GM12874 (cell line): ENCODE measurements around the gene CAMTA1.

ENCODE experiments used
- TF ChIP-seq, protein P1 (sequence below): IDR thresholded peaks from 2 replicates; pipeline ENCODE4 v1.5.1; 2011; ENCODE audit warnings: low read depth, mild to moderate bottlenecking, control low read depth, low read length, moderate library complexity; ENCODE audit not compliant: insufficient read depth

Gene CAMTA1

GRCh38 chr1:6948861-6949260 lies 163.6 kb downstream of the CAMTA1 start:
- TF ChIP-seq, protein P1, sequence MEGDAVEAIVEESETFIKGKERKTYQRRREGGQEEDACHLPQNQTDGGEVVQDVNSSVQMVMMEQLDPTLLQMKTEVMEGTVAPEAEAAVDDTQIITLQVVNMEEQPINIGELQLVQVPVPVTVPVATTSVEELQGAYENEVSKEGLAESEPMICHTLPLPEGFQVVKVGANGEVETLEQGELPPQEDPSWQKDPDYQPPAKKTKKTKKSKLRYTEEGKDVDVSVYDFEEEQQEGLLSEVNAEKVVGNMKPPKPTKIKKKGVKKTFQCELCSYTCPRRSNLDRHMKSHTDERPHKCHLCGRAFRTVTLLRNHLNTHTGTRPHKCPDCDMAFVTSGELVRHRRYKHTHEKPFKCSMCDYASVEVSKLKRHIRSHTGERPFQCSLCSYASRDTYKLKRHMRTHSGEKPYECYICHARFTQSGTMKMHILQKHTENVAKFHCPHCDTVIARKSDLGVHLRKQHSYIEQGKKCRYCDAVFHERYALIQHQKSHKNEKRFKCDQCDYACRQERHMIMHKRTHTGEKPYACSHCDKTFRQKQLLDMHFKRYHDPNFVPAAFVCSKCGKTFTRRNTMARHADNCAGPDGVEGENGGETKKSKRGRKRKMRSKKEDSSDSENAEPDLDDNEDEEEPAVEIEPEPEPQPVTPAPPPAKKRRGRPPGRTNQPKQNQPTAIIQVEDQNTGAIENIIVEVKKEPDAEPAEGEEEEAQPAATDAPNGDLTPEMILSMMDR = no peak

DNA sequence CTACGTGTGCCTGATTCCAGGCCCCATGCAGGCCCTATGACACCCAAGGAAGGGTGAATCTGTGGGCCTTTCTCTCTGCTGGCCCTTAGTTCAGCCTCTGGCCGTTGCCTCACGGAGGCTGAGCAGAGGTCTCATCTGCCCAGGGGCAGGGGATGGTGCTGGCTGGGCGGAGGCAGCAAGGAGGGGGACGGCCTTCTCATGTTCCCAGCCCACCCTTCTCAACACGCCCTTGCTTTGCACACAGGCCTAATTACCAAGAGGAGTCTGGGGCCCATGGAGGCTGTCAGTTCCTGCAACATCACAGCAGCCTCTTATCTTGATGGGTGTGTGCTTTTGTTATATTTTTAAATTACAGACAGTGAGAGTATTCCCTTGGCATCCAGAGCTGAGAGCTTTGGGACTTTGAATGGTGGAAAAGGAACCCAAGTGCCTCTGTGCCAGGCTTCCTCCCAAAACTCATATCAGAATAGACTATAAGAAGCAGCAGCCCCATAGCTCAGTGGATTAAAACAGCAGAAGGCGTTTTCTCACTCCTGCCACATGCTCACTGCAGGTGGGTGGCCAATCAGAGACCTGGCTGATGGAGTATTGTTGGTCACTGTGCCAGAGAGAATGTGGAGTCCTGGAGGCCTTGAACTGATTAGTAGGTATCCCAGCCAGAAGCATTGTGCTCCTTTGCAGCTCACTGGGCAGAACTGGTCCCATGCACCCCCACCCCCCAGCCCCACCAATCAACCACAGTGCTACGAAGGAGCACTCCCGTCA lies 164.9 kb downstream of the CAMTA1 start:
- TF ChIP-seq, protein P1 = no peak

DNA sequence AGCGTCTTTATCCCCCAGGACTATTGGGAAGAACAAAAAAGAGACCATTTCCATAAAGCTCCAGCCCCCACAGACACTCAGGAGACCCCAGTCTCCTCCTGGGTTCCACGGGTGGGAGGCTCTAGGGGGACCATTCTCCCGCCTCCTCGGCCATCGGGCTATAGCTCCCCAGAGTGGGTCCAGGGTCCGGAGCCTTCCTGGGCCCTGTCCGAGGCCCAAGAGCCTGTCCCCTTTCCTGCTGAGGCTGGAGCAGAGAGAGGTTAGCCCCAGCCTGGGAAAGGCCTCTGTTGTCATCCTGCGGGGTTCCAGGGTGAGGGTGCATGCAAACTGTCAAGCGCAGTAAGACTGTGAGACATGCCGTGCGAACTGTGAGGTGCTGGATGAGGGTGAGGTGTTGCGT lies 166.3 kb downstream of the CAMTA1 start:
- TF ChIP-seq, protein P1 = no peak

DNA sequence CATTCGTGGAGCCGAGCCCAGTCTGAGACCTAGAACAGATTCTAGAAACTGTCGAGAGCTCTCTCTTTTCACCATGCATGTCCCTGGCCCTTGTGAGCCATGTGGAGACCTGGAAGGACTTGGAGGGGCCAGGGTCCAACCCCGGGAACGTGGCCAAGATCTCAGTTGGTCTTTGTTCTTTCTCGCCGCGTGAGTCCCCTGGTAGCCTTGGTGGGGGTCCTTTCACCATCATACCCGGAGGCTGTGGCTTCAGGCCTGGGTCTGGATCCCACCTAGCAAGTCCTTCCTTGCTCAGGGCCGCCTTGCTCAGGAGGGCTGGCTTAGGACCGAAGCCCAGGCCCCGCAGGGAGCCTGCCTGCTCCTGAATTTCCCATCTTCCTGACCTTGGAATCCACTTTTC lies 168.0 kb downstream of the CAMTA1 start:
- TF ChIP-seq, protein P1 = no peak

DNA sequence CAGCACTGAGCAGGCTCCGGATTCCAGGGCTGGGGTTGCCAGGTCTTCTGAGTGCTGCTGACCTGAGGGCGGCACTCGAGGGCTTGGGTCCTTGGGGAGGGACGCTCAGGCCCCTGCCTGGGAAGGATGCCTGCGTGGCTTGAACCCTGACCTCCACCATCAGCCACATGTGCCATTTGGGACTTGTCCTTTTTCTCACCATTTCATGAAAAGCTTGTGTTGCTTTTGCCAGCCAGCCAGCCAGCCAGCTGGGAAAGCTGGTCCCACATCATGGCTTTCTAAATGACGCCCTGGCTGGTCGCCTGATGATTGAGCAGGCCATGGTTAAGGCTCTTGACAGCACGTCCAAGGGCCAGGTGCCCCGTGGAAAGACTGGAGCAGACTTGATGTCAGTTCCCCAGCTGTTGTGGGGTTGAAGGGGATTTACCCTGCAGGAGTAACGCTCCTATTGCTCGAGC lies 168.7 kb downstream of the CAMTA1 start:
- TF ChIP-seq, protein P1 = no peak

DNA sequence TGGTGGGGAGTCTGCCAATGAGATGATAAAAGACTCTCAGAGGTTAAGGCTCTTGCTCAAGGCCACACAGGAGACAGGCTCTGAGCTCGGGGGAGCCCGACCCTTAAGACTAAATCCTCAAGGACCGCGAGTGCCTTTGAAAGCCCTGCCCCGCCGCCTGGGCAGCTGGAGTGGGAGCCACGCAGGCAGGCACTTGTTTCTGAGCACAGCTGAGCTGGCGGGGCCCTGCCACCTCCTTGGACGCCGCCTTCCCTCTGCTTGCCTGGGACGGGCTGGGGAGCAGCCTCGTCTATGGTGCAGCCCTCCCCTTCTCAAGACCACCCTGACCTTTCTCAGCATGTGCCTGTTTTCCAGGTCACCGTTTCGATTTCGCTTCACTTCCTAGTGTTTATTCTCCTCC lies 169.3 kb downstream of the CAMTA1 start:
- TF ChIP-seq, protein P1 = no peak

DNA sequence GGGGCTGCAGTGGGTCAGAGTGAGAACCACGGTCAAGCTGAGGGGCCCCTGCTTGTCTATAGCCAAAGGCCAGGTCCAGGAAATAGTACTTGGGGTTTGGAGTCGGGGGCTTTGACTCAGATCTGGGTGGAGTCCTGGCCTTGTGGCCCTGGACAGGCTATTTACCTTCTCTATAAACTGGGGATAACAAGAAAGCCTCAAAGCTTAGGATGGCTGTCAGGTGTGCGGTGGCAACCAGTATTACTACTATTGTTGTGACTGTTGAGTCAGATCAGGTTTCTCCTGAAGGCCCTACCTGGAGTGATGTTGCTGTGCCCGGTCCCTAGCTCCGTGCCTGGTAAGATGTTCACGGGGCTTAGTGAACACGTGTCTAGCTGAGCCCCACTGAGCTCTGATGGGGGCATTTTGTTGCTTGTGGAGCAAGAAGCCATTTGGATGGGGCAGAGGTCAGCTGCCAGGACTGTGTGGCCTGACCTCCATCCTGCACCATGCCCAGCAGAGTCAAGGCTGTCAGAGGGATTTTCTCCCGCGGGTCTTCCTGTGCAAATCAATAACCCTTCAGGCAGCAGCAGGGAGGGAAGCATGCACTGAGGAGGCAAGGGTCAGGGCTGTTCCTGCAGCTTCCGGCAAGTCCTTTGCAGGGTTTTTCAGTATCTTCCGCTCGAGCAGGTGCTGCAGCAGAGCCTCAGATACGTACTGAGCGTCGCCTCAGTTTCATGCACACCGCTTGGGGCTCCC lies 170.3 kb downstream of the CAMTA1 start:
- TF ChIP-seq, protein P1 = no peak
